ENCODE measurements around the gene PTGDR. TPM values are rescaled to one million over a fixed set of nuclear protein-coding genes. Genes with fewer than 3 reads are reported as not detected.

The PTGDR gene
- total and polyA plus RNA-seq, 9 of the 15 experiments (the other 6 are each of a cell fraction or from before 2014, with no cell fraction given): not detected

GRCh38 chr14:52262600-52262999, 4.9 kb upstream of the PTGDR start:
- in situ Hi-C loops (cut with MboI) (no loop called here), intact Hi-C loops (cut with micrococcal nuclease) (no loop called here)
- ChIA-PET POLR2A (no interaction called here), CTCF (ENCODE audit: low intra/inter-chr PET ratio) (no interaction called here)
- Histone ChIP-seq H4K20me1 (replicated peaks; ENCODE audit: control insufficient read depth, insufficient read depth, low read length) (no peaks in the 10 kb centered on the region), H3K4me2 (ENCODE audit: insufficient read depth, low read length) (no peak overlapping the region), H3K79me2 (ENCODE audit: control insufficient read depth, insufficient read depth, low read length) (no peaks in the 10 kb centered on the region), H3K4me3 (no peak overlapping the region), H3K27me3 (ENCODE audit: control insufficient read depth in 2 of 2, insufficient read depth in 2 of 2, low read length in 2 of 2) (peaks cover 0 to 4% of the 10 kb centered on the region in 2 experiments; a peak in 2 of 5 replicates), H3K36me3 (ENCODE audit: control insufficient read depth, insufficient read depth, low read length) (no peaks in the 10 kb centered on the region), H3K9me3 (replicated peaks; ENCODE audit: control insufficient read depth, insufficient read depth, low read depth, low read length) (no peaks in the 10 kb centered on the region), H2AFZ (ENCODE audit: low read depth, low read length) (no peak overlapping the region), H3K4me1 (replicated peaks in 1 of 2; ENCODE audit: control insufficient read depth in 2 of 2, insufficient read depth in 2 of 2, low read length in 2 of 2) (no peaks in the 10 kb centered on the region), H3K27ac (ENCODE audit: extremely low read depth, low read depth, low read length) (no peak overlapping the region), H3K9ac (ENCODE audit: insufficient read depth in 1 of 2, low read depth in 2 of 2, low read length in 2 of 2) (no peak overlapping the region), H3K9me1 (ENCODE audit: control insufficient read depth, insufficient read depth, low read length) (no peaks in the 10 kb centered on the region)
- no TSS peak for BruUV-seq (replicated peaks)
- FAIRE-seq (no peak), ATAC-seq (no peak), DNase-seq (ENCODE audit: extremely low read depth in 1 of 4, low spot score in 3 of 4) (no peak)
- no peak for TF ChIP-seq ZBTB34 (CRISPR knock-in tag; IDR thresholded peaks at IDR 0.05)
- TF ChIP-seq TRIM24 (IDR thresholded peaks at IDR 0.05): no peak
- TF ChIP-seq GTF2F1 (IDR thresholded peaks at IDR 0.05; ENCODE audit: low read depth, low read length): no peak
- TF ChIP-seq RBM15 (IDR thresholded peaks at IDR 0.05; ENCODE audit: insufficient read depth, low read length): no peak
- TF ChIP-seq HMGXB4 (CRISPR knock-in tag; IDR thresholded peaks at IDR 0.05): no peak
- no peak for TF ChIP-seq TBP (optimal IDR thresholded peaks at IDR 0.05; ENCODE audit: low read depth, low read length)
- no peak for TF ChIP-seq ZNF584 (CRISPR knock-in tag; IDR thresholded peaks at IDR 0.05; ENCODE audit: low read depth)
- no peak for TF ChIP-seq ZNF717 (CRISPR knock-in tag; IDR thresholded peaks at IDR 0.05)
- no peak for TF ChIP-seq RBM25 (IDR thresholded peaks at IDR 0.05; ENCODE audit: low read depth, low read length, severe bottlenecking)
- no peak for TF ChIP-seq SMARCE1 (IDR thresholded peaks at IDR 0.05)
- no peak for TF ChIP-seq HCFC1 (IDR thresholded peaks at IDR 0.05; ENCODE audit: low read depth, low read length)
- no peak for TF ChIP-seq MAX (CRISPR knock-in tag; IDR thresholded peaks at IDR 0.05)
- no peak for TF ChIP-seq POLR3A (IDR thresholded peaks at IDR 0.05; ENCODE audit: borderline replicate concordance, extremely low read depth, insufficient read depth, insufficient read length)
- no peak for TF ChIP-seq THRAP3 (IDR thresholded peaks at IDR 0.05; ENCODE audit: borderline replicate concordance)
- no peak for TF ChIP-seq ZMIZ1 (IDR thresholded peaks at IDR 0.05; ENCODE audit: low read depth in 2 of 2, low read length in 2 of 2)
- no peak for TF ChIP-seq ZFP1 (CRISPR knock-in tag; IDR thresholded peaks at IDR 0.05)
- TF ChIP-seq HMGN3 (IDR thresholded peaks at IDR 0.05; ENCODE audit: borderline replicate concordance, extremely low read depth, insufficient read length, low read depth, low read length): no peak
- TF ChIP-seq RFX7 (CRISPR knock-in tag; IDR thresholded peaks at IDR 0.05): no peak
- 0% methylated on average over 1 of the region's 1 CpG for WGBS (ENCODE audit: insufficient coverage, low coverage, missing lambda C conversion rate)
